ENCODE data around the gene EIF1AD. TPM values are rescaled to one million over a fixed set of nuclear protein-coding genes. Genes with fewer than 3 reads are reported as not detected.
"Not testable (repeated sequence)": the region's sequence is repeated elsewhere in the genome, so short reads cannot be mapped to it uniquely, and the experiment has no call there.

EIF1AD gene
- total RNA-seq, 1 donor from 2014 or later: 15.6 TPM

GRCh38 chr11:66012946-66013761 is 11.2 kb upstream of the EIF1AD start:
- Histone ChIP-seq H3K4me3 (no peak overlapping the region), H3K36me3 (no peaks in the 10 kb centered on the region), H3K4me1 (peaks cover 27 to 63% of the 10 kb centered on the region in 2 donors), H3K9me3 (no peaks in the 10 kb centered on the region), H3K27me3 (no peaks in the 10 kb centered on the region), H3K27ac (peak overlapping the region; percentile 94 to 95)
- DNase-seq (ENCODE audit: low spot score in 2 of 2): no peak
- TF ChIP-seq CTCF (IDR thresholded peaks at IDR 0.05): no peak
- intact Hi-C loops (cut with DNase I): no loop called here

- intact Hi-C loops (cut with DNase I): no loop called here
- DNase-seq (ENCODE audit: low spot score in 2 of 2): no peak
- Histone ChIP-seq H3K36me3 (no peaks in the 10 kb centered on the region), H3K4me3 (peak overlapping the region in 1 of 2 donors; percentile 6), H3K9me3 (no peaks in the 10 kb centered on the region), H3K4me1 (peaks cover 27 to 63% of the 10 kb centered on the region in 2 donors), H3K27me3 (no peaks in the 10 kb centered on the region), H3K27ac (peak overlapping the region; percentile 94 to 95)
- no peak for TF ChIP-seq CTCF (IDR thresholded peaks at IDR 0.05)
These were observed 10.5 kb upstream of the EIF1AD start for GRCh38 chr11:66012371-66012945.

DNA sequence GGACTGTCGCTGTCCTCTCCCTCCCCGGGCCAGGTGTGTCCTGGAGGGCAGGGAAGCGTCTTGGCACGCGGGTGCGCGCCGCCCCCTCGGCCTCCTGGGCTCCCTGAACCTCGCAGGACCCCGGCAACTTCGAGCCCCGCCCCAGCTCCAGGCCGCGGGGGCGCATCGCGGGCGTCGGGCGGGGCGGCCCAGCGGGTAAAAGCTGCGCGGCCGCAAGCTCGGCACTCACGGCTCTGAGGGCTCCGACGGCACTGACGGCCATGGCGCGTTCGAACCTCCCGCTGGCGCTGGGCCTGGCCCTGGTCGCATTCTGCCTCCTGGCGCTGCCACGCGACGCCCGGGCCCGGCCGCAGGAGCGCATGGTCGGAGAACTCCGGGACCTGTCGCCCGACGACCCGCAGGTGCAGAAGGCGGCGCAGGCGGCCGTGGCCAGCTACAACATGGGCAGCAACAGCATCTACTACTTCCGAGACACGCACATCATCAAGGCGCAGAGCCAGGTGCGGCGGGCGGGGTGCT is 9.9 kb upstream of the EIF1AD start, which contains the start of gene CST6:
Gene CST6 (plus strand): TSS at position 224 of the 519 bp plus-strand sequence. CDS start 37 bp downstream, at position 261.
- no peak for DNase-seq (ENCODE audit: low spot score in 2 of 2)
- no peaks in the 10 kb centered on the region for H3K27me3 ChIP-seq
- intact Hi-C loops (cut with DNase I): no loop called here
- peaks cover 27 to 59% of the 10 kb centered on the region in 2 donors for H3K4me1 ChIP-seq
- peak within 1 kb of the TSS; percentile 94 to 95 for H3K27ac ChIP-seq
- TF ChIP-seq CTCF (IDR thresholded peaks at IDR 0.05): no peak
- peak within 1 kb of the TSS; percentile 6 to 8 for H3K4me3 ChIP-seq
- H3K9me3 ChIP-seq: no peaks in the 10 kb centered on the region
- no peaks in the 10 kb centered on the region for H3K36me3 ChIP-seq

GRCh38 chr11:66011239-66011784 is 9.4 kb upstream of the EIF1AD start:
- DNase-seq (ENCODE audit: low spot score in 2 of 2): peak in 1 of 2 donors; percentile 86
- H3K4me3 ChIP-seq: peak overlapping the region; percentile 6 to 8
- TF ChIP-seq CTCF (IDR thresholded peaks at IDR 0.05): no peak

DNA sequence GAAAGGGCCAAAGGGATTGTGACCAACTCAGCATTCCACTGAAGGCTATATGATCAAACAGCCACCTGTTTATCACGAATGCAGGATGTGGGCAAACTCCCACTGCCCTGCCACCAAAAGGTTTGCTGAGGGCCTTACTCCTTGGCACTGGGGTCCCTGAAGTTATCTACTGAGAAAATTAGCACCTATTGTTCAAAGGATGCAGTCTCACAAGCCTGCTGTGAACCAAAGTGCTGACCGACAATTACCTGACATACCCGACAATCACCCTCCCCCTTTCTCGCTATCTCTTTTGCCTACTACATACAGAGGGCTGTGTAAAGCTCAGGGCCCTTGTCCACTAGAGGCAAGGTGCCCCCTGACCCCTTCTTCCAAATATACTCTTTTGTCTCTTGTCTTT is 8.1 kb upstream of the EIF1AD start:
- peaks cover 5 to 16% of the 10 kb centered on the region in 2 donors for H3K36me3 ChIP-seq
- intact Hi-C loops (cut with DNase I); DNase-seq (ENCODE audit: low spot score in 2 of 2); H3K27me3 ChIP-seq; H3K4me3 ChIP-seq; H3K9me3 ChIP-seq: not testable (repeated sequence)
- H3K27ac ChIP-seq: peak overlapping the region; percentile 73 to 95
- H3K4me1 ChIP-seq: peaks cover 19 to 44% of the 10 kb centered on the region in 2 donors

More at GRCh38 chr11:66011239-66011784, 9.4 kb upstream of the EIF1AD start:
- Histone ChIP-seq H3K27ac (peak overlapping the region; percentile 94 to 95), H3K36me3 (peaks cover 0 to 3% of the 10 kb centered on the region in 2 donors), H3K9me3 (no peaks in the 10 kb centered on the region), H3K4me1 (peaks cover 25 to 53% of the 10 kb centered on the region in 2 donors), H3K27me3 (no peaks in the 10 kb centered on the region)
- intact Hi-C loops (cut with DNase I): no loop called here

Measured in ascending aorta (tissue), 2 donors.